Activated CD4-positive, alpha-beta T cell treated with anti-CD3 and anti-CD28 coated beads, Interleukin-2, amount 50 U/mL, for 1 hour (primary cell): ENCODE results near the gene TBC1D9.

Experiments
- DNase-seq: peaks from one replicate; pipeline ENCODE4 v3.0.0-alpha.2; 2020

TBC1D9 gene

DNA sequence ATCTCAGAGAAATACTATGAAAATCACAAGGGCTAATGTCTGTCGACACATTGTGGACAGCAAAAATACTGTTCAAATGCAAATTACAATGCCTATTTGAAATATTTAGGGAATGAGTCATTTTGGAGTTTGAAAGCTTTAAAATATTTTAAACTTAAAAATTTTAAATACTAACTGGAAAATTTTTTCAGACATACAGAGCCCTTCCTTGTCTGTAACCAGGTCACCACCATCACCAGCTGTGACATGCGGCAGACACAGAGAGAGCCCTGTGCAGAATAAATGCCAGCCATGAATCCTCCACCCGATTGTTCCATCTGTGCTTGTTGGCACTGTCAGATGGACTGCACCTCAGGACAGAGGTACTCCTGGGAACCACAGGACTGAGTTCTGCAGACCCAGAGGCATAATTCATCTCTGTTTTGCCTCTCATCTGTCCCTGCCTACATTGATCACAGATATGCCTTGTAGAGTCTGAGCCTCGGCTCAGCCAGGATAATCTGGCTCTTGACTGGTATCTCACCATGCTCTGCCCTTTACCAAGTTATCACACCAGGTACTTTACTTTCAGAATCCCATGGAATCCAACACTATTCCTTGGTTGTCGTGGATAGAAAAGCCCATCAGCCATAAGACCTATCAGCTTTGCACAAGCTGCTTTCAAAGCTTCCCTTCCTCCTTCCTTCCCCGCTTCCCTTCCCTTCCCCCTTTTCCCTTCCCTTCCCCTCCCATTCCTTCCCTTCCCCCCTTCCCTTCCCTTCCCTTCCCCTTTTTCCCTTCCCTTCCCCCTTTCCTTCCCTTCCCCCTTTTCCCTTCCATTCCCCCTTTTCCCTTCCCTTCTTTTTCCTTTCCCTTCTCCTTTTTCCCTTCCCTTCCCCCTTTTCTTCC is 67.2 kb downstream of the TBC1D9 start:
- DNase-seq: no peak

DNA sequence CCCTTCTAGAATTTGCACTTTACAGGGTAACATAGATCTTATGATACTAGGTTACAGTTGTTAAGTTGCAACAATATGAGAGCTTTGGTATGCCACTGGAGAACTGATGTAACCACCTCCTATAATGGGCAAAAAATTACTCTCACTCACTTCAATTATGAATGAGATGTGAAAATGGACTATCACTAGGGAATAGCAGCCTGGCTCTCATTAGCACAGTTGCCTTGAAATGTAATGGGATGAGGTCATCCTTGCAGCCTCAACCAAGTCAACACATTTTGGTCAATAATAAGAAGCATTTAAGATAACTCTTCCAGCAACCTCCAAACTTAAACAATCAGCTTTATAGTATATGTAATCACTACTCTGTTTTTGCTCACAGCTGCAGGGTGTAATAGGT is 69.4 kb downstream of the TBC1D9 start:
- no peak for DNase-seq

DNA sequence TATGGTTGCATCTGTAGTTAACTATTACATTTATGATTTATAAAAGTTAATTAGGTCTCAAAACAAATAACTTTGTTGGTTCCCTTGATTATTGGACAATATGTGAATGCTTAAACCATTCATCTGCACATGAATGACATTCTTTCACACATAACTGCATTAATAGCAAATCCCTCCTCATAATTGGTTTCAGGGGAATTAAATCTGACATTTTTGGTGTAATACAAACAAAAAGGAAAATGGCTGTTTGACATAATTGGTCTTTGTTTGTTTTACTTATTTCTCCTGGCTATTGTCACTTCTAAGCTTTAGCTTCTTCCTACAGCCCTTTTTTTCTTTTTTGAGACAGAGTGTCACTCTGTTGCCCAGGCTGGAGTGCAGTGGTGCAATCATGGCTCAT is 71.9 kb downstream of the TBC1D9 start:
- DNase-seq: no peak

DNA sequence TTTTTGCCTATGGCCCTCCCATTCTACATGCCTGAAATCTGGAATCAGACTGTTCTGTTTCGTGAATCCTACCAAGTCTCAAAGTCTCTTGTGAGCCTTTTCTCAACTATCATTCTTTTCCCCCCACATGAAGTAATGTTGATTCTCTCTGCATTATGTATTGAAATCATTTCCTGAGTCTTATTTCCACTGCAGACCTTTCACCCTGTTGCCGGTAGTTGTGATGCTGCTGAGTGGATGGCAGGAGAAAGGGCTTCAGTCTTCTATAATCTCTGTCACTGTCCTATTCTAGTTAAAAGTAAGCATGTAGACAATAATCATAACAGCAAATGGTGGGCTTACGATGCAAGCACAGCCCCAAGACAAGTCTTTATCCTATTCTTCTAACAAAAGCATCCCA is 75.0 kb downstream of the TBC1D9 start:
- DNase-seq: no peak

DNA sequence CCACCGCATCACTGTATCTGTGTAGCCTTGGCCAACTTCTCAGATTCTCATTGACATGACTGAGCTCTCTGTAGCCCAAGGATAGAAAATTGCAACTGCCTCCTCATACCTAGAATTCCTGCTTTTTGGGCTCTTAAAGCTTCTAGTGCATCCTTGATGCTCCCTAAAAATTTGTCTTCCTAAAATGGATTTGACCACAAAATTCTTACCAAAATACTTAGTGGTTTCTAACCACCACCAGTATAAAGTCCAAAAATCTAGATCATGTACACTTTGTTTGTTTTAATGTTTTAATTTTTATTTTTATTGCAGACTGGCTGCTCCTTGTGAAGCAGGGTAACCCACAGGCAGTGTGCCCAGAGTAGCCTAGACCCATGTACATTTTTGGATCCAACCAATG is 75.5 kb downstream of the TBC1D9 start:
- no peak for DNase-seq

DNA sequence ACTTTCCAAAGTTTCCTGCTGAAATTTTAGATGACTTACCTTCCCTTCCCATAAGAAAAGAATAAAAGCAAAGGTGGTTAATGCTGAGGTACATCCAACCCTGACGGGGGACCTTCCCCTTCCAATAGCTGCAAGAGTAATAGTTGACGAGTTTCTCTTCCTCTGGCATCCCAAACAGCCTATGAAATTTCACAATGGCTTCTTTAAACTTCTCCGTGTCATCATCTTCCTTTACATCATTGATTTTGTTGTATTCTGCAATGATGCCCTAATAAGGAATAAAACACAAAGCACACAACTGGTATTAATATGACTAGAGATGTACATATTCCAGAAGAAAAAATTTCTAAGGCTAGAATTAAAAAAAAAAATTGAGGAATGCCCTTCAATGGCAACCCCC is 76.6 kb downstream of the TBC1D9 start:
- no peak for DNase-seq

DNA sequence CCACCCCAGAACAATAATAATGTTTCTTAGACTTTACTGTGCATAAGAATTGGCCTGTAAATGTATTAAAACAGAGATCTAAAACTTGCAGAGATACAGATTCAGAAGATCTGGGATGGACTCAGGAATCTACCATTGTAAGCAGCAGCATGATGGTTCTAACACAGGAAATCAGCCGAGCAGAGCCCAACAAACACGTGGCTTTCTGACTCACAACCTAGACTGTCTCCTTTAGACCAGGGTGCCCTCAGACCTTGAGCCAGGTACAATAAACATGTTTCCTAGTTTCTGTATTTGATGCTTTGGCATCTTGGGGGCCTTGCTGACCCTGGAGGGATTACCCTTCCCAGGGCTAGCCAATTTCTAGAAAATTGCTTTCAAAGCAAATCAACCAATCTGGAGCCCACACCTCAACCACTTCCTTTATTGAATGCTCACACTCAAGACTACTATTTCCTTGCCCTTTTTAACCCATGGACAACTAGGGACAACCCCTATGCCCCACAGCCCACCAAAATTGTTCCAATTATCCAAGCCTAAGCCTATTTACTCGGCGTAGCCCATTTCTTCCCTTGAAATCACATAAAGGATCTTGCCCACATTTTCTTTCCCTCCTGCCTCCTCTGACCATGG is 80.5 kb downstream of the TBC1D9 start:
- no peak for DNase-seq

DNA sequence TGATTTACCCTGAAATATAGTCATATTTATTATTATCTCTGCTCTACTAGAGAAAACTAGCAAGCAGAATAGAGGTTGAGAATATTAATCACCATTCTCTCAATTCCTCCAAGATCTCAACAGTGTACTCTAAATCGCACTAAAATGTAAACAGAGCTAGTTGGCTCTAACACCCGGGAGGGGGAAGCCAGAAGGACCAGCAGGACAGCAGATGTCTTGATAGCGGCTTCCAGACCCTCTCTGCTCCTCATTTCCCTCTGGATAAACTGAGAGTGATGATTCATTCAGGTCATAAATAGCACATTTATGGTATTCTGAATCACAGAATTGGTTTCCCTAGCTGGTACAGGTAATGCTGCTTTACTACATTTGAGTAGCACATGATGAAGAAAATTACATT is 82.5 kb downstream of the TBC1D9 start:
- no peak for DNase-seq

DNA sequence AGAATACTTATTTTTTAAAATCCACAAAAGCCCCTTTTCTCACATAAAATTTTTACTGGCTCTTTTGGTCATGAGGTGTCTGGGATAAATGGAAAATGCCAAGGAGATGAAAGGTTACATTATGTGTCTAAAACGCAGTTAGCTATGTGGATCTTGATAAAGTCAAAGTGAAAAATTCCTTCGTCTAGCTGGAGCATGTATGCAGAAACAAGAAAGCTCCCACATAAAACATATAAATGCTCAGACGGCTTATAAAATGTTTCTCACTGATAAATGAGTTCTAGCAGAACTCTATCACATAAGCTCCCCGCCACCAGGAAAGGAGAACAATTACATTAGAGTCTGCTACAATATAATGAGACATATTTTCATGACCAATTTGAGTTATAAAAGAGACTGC is 83.8 kb downstream of the TBC1D9 start:
- no peak for DNase-seq

DNA sequence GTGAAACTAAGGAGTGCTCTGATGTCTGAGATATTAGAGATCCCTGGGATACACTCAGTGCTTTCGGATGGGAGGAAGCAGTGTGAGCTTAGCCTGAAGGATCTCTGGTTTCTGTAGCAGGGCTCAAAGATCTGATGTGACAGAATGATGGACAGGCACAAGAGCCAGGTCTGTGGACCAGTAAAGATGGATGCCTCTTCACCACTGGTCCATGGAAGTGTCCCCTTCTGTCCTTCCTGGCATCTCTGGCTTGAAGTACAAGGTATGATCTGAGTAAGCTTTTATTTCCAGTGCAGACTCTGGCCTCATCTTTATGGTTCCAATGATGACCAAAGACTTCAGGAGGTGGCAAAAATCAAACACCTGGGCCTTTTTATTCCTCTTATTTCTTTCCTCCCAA is 88.1 kb downstream of the TBC1D9 start:
- DNase-seq: no peak

DNA sequence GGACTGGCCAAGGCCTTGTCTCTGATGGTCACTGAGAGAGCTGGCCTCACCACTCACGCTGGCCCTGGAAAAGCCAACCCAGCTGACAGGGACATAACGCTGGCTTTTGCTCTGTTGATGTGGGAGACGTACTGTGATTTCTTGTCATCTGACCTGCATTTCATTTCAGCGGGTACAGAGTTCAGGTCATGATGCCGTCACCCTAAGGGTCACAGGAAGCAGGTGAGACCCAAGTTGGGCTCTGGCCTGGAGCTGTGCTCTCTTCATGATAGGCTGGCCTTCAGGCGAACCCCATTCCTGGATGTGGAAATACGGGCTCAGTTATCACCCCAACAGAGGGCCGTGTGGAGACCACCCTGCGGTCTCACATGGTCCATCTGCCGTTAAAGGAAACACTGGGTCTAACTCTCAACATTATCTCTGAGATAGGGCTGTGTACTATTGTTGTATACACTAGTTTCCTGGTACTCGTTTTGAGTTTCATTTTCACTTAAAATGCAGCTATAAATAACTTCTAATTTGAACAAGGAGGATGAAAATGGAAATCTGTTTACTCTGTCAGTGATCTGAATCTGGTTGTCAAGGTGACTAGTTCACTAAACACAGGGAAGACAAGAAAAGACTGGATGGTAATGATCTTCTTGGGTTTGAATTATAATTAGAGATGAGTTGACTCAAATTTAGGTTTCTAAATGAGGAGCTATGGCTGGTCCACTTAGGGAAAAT is 89.1 kb downstream of the TBC1D9 start:
- DNase-seq: no peak

DNA sequence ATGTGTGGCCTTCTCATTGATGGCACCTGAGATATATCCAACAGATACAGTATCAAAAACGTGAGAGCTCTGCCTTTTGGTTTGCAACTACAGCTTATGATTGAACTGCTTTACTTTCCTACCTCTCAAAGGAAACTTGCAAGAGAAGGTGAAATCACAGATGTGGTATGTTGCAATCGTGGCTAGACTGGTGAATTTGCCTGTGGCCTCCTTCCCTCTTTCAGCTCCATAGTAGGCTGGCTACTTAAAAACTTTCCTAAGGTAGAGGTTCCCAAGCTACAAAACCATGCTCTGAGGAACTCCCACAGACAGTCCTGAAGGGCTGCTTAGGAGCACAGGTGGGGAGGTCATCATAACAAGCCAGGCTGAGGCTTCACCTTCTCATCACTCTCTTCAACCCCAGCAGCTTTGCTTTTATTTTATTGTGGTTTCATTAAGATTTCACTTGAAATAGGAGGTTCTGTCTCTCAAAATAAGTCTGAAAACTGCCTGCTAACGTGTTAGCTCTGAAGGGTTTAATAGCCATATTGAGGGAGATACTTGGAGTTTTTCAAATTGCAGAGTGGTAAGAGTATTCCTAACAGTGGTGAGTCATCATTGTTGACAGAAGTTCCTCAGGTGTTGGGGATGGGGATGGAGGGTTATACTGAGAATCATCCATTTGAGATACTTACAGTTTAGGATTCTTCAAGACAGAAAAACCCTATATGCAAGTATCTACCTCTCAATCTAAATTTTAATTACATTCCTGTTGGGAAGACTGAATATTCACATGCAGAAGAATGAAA is 93.9 kb downstream of the TBC1D9 start:
- no peak for DNase-seq

DNA sequence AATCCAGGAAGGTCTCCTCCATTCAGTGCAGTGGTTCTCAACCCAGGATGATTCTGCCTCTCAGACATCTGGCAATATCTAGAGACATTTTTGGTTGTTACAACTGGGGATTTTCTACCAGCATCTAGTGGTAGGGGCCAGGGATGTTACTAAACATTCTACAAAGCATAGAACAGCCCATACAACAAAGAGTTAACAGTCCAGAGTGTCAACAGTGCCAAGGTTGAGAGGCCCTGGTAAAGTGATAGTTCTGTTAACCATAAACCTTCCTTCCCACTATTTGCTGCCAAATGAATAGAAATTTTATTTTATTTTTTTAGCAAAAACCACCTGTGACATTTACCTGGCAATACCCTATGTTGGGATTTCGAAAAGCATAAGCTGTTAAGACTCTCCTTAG is 94.6 kb downstream of the TBC1D9 start:
- no peak for DNase-seq

DNA sequence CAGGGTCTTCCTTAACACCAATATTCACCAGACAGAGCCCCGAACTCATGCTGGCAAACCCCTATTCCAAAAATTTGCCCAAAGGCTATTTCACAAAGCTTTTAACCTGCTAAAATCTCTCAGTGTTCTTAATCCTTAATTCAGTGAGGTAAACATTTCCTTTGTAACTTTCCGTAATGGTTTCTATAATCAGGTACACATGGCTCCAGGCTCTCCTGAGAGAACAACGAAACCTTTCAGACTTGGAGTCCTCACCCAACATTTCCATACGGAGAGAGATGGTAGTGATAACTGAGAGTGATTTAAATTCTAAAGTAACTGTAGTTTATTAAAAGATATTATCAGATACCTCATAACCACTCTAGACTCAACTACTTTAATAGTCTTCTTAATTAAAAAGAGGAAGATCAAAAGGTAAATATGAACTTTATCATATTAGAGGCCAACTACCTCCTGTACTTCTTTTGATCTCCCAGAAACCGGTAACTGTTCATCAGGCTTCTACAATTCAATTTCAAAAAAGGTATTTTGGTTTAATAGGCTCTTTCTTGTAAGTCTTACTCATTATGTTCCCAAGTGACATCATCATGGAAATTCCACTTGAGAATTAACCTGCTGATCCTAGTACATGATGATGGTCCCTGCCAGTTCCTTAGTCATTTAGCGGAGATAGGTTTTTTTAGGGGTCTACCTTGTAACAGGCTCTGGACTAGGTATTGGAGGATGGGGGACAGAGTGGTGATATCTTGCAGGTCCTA is 96.1 kb downstream of the TBC1D9 start:
- DNase-seq: no peak

DNA sequence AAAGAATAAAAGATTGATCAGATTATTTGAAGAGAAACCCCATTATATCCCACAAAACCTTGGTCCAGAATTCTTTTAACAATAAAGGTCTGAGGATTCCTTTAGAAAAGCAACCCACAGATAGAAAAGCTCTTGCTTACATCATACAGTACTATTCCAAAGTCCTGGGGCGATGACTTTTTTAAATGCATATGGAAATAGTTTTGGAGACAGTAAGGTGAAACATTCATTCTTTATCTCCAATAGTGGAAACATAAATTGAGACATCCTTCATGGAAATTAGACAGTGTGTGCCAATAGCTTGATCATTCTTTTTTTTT is 101.7 kb downstream of the TBC1D9 start:
- DNase-seq: no peak

DNA sequence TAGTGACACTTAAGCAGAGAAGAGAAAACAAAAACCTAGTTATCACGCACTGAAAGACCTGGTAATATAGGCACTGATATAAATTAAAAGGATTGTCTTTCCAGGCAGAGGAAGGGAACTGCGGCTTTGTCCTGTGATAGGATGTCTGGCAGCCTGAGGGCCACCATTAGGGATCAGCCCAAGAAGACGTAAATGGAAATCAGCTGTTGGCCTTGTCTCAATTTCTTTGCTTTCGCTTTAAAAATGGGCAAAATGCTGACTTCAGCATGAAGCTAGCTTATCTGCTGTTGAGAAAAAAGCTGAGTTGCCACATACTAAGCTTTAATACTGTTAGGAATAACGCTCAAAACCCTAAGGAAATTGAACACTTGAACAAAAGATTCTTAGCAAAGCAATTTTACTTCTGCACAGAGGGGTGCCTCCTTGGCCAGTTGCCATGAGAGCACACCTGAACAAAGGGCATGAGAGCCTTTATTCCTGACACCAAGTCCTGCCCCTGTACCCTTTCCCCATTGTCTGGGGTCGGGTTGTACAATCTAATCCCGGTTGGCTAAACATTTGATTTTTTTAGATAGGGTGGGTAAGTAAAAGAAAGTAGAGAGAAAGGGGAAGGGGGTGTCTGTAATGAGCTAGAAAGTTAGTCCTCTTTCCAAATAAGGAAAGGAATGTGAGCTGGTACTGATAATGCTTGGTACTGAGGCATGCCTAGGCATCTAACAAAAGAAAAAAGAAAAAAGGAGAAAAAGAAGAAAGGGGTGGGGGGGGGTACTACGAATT is 102.3 kb downstream of the TBC1D9 start:
- DNase-seq: no peak

DNA sequence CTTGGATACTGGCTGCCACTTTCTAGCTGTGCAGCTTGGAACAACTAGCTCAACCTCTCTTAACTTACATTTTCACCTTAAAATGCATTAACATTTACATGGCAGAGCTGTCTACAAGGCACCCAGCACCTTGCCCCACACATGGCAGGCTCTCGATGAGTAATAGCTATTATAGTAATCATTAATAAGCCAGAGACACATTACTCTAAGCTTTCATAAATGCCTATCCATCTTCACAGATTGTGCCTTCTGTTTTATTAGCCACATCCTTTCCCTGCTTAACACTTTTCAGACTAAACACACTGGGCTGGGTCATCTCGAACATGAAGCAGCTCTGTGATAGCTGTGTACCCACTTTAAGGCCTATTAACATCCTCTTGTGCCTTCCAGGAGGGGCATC is 103.6 kb downstream of the TBC1D9 start:
- no peak for DNase-seq

DNA sequence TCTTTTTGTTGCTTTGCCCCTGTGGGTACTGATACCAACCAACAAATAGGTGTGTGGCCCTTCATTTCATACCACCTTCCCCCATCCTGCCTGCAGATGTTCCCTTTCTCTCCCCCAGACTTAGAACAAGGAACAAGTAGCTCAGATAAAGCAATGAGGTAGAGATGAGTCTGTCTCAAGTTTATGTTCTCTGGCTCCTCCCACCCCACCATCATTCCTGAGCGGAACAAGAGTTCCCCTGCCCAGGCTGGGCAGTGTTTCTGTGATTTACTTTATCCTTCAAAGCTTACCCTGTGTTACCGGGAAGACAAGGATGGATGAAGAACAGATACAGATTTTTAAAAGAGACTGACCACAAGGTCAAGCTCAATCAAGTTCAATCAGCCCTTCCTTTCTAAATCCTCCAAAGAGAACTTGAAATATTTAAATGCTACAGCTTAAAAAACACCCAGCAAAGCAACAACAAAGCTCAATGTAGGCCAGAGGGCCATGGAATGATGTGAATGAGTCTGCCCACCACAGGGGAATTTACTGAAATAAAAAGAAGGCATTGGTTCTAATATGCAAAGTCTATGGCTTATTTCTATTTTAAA is 107.4 kb downstream of the TBC1D9 start:
- no peak for DNase-seq

DNA sequence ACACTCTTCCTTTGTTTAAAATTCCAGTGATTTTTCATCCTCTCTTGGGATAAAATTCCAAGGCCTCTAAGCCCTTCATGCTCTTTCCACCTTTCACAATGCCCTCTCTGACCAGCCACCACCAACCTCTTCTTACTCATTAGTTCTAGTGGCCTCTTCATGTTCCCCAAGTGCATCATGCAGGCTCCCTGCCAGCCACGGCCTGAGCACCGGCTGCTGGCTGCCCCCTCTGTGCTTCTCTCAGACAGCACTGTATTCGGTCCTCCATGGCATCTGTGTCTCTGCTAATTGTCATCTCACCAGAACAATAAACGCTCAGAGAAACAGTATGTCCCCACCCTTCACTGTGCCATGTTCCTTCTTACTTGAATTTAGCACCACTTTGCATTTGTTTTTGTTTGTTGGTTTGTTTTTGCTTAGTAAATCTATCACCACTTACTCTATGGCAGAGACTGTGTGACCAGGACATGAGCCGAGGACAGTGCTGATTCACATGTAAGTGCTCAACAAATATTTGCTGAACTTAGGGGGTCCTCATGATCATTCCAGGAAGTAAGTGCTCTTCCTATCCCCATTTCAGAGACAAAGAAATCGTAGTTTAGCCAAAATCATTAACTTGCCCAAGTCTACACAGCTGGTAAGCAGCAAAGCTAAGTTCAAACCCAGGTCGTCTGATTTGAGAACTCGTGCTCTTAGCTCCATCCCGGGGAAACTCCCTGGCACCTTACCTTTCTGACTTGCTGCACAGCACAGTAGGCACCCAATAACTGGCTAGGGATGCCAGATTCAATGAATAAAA is 110.4 kb downstream of the TBC1D9 start:
- DNase-seq: no peak

DNA sequence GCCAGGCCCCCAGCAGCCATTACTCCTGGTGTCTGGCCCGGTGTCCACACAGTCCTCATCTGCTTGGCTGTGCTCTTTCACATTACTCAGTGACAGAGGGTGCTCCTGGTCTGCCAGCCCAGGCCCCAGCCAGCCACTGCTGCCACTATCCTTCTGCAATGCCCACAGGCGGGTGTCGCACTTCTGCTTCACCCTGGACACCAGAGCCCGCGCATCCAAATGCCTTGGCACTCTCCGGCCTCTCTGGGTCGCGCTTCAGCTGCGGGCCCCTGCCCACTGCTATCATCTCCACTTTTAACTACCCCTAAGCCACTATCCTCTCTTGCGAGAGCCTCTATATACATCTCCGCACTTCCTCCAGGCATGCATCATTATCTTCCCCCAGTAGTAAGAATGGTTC is 111.0 kb downstream of the TBC1D9 start:
- DNase-seq: no peak
